OCI-LY7 (cell line): ENCODE results near the gene PLEK. TPM values are rescaled to one million over a fixed set of nuclear protein-coding genes. Genes with fewer than 3 reads are reported as not detected.

Experiments used
- BruUV-seq: library from RNA; stranded (reverse); fragments of 400-500 nt; replicated peaks from 2 replicates; lab custom pipeline; 2021; lab: Mats Ljungman, UMichigan
- CTCF ChIA-PET: fragments of 300-600 bp; sonication (Branson Sonifier 250); formaldehyde crosslinking; loops from one replicate; lab custom pipeline; 2022; ENCODE audit warnings: antibody characterized with exemption; ENCODE audit not compliant: unreplicated experiment; lab: Charles Lee
- POLR2A ChIA-PET: fragments of 300-600 bp; sonication (Branson Sonifier 250); formaldehyde crosslinking; loops from one replicate; lab custom pipeline; 2022; ENCODE audit warnings: antibody characterized with exemption; lab: Charles Lee
- DNase-seq: peaks from one replicate; pipeline ENCODE4 v3.0.0-alpha.2; 2015; ENCODE audit warnings: low spot score
- H2AFZ ChIP-seq: fragments of 200-600 bp; sonication (generic), shearing (Covaris generic); 2 replicates; pipeline ENCODE4 v1.6.1; 2014; ENCODE audit warnings: mild to moderate bottlenecking, antibody characterized with exemption, low read length, moderate library complexity
- H3K27ac ChIP-seq: fragments of 200-600 bp; sonication (generic); 2 replicates; pipeline ENCODE4 v1.5.1; 2014; ENCODE audit warnings: mixed run types, low read depth, mild to moderate bottlenecking, moderate library complexity, low read length, inconsistent platforms; ENCODE audit not compliant: poor library complexity, severe bottlenecking
- H3K36me3 ChIP-seq: fragments of 200-600 bp; sonication (generic); 2 replicates; pipeline ENCODE4 v1.6.1; 2014; ENCODE audit warnings: mild to moderate bottlenecking, antibody characterized with exemption, low read length, moderate library complexity, mixed read lengths; ENCODE audit not compliant: insufficient read depth
- H3K4me1 ChIP-seq: fragments of 200-600 bp; sonication (generic); 2 replicates; pipeline ENCODE4 v1.5.1; 2014; ENCODE audit warnings: mild to moderate bottlenecking, low read length; ENCODE audit not compliant: insufficient read depth, poor library complexity, severe bottlenecking
- H3K4me2 ChIP-seq: fragments of 200-600 bp; sonication (generic); 2 replicates; pipeline ENCODE4 v1.6.1; 2014; ENCODE audit warnings: mild to moderate bottlenecking, low read length
- H3K4me3 ChIP-seq: fragments of 200-600 bp; sonication (generic); 2 replicates; pipeline ENCODE4 v1.5.1; 2014; ENCODE audit warnings: mild to moderate bottlenecking, low read depth, low read length; ENCODE audit not compliant: poor library complexity, severe bottlenecking
- H3K79me2 ChIP-seq: fragments of 200-600 bp; sonication (generic); 2 replicates; pipeline ENCODE4 v1.6.1; 2016; ENCODE audit warnings: low read depth, mild to moderate bottlenecking, low read length, moderate library complexity, mixed read lengths; ENCODE audit not compliant: insufficient read depth
- H3K9me2 ChIP-seq: fragments of 200-600 bp; sonication (generic); 2 replicates; pipeline ENCODE4 v1.6.1; 2016; ENCODE audit warnings: mild to moderate bottlenecking, low read length, mixed read lengths; ENCODE audit not compliant: insufficient read depth
- H3K9me3 ChIP-seq: fragments of 200-600 bp; sonication (generic); 2 replicates; pipeline ENCODE4 v1.6.1; 2014; ENCODE audit warnings: mild to moderate bottlenecking, mixed run types, low read length, mixed read lengths
- H4K20me1 ChIP-seq: fragments of 200-600 bp; sonication (generic); 2 replicates; pipeline ENCODE4 v1.6.1; 2014; ENCODE audit warnings: mild to moderate bottlenecking, antibody characterized with exemption, low read length, moderate library complexity, mixed read lengths; ENCODE audit not compliant: insufficient read depth
- CTCF ChIP-seq: fragments of 200-600 bp; sonication (generic); conservative IDR thresholded peaks from 2 replicates; pipeline ENCODE4 v1.5.1; 2014; ENCODE audit warnings: mild to moderate bottlenecking, antibody characterized with exemption, low read length, moderate library complexity, mixed read lengths
- EZH2phosphoT487 ChIP-seq: fragments of 200-600 bp; sonication (generic); IDR thresholded peaks from 2 replicates; pipeline ENCODE4 v1.6.1; 2018; ENCODE audit warnings: low read depth, borderline replicate concordance, mild to moderate bottlenecking, mixed run types, antibody characterized with exemption, low read length, moderate library complexity, mixed read lengths
- intact Hi-C: fragments of 100-400 bp; cut with micrococcal nuclease; formaldehyde crosslinking; loops from one replicate; pipeline ENCODE4 v1.10.0; 2022; ENCODE audit not compliant: unreplicated experiment
- total RNA-seq, 2 experiments: library from RNA; depleted of rRNA in 1 of 2; stranded (reverse); fragments of >200 nt in 1 of 2; shearing (Covaris generic) in 1 of 2; gene quantifications; 2 replicates each; pipeline ENCODE4 v1.2.3, GENCODE V29; 2014 to 2022

PLEK gene
- total RNA-seq, 2 experiments from 2014 or later: 20.8 to 80.6 TPM

DNA sequence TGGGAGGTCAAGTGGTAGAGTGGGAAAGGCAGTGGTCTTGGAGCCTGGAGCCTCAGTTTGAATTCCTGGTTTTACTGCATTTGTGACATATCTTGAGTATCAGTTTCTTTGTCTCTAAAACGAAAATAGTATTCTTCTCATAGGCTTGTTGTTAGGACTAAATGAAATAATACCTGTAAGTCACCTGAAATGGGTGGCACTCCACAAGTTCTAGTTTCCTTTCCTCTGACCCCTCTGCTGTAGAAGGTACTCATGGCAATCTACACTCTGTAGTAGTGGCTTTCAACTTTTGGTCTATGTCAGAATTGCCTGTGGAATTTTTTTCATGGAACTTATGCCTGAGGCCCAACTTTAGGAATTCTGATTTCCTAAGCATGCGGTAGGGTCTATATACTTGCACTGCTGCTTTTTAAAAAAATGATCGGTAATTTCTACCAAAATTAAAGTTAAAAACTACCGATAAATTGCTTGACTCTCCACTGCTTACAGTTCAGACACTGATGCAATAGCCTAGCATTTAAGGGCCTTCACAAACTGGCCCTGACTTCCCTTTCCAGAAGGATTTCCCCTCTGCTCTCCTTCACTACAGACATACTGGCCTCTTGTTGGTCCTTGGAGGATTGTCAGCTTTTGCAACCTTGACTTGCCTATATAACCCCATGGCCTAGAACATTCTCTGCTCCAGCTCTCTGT is 47.2 kb downstream of the PLEK start:
- Histone ChIP-seq H4K20me1 (no peaks in the 10 kb centered on the region), H3K4me2 (peak overlapping the region; percentile 77), H3K9me3 (peaks cover 28% of the 10 kb centered on the region), H3K79me2 (no peaks in the 10 kb centered on the region), H3K9me2 (no peaks in the 10 kb centered on the region), H3K4me3 (peak overlapping the region; percentile 47), H2AFZ (peak overlapping the region; percentile 65; the same call in 1 of the 2 replicates), H3K27ac (peak overlapping the region; percentile 92), H3K4me1 (peaks cover 59% of the 10 kb centered on the region), H3K36me3 (peaks cover 14% of the 10 kb centered on the region)
- ChIA-PET CTCF (interaction anchor here (0.9 to 2.0 kb wide), 2 partner anchors 8 to 24 kb away, joined by 5 to 8 read pairs; no protein-coding TSS in a partner anchor), POLR2A (interaction anchor here (0.6 to 11.7 kb wide), 6 partner anchors 15 to 56 kb away, joined by 3 to 103 read pairs (median 8); partner anchors contain the start of gene PLEK)
- TF ChIP-seq CTCF: no peak
- TF ChIP-seq EZH2phosphoT487: no peak
- BruUV-seq: no TSS peak
- no peak for DNase-seq
- intact Hi-C loops: no loop called here

GRCh38 chr2:68413466-68413865 is 48.4 kb downstream of the PLEK start:
- H3K4me2 ChIP-seq: no peak overlapping the region
- POLR2A ChIA-PET: interaction anchor here (0.9 to 11.7 kb wide), 5 partner anchors 9 to 47 kb away, joined by 3 to 103 read pairs (median 3); no protein-coding TSS in a partner anchor
- CTCF ChIA-PET: no interaction called here

More at GRCh38 chr2:68413466-68413865, 48.4 kb downstream of the PLEK start:
- no TSS peak for BruUV-seq
- H3K4me3 ChIP-seq: no peak overlapping the region
- H2AFZ ChIP-seq: 0 out of 2 replicates have a peak overlapping the region, but pooled peaks have one; percentile 22
- H3K27ac ChIP-seq: no peak overlapping the region
- peaks cover 14% of the 10 kb centered on the region for H3K36me3 ChIP-seq
- intact Hi-C loops: no loop called here
- H4K20me1 ChIP-seq: no peaks in the 10 kb centered on the region
- no peaks in the 10 kb centered on the region for H3K79me2 ChIP-seq
- TF ChIP-seq CTCF (no peak), EZH2phosphoT487 (no peak)
- H3K4me1 ChIP-seq: peaks cover 70% of the 10 kb centered on the region
- no peaks in the 10 kb centered on the region for H3K9me2 ChIP-seq
- H3K9me3 ChIP-seq: peaks cover 29% of the 10 kb centered on the region
- DNase-seq: no peak
